Kidney (tissue), 14 donors: ENCODE measurements around the gene NDST1. TPM values are rescaled to one million over a fixed set of nuclear protein-coding genes. Genes with fewer than 3 reads are reported as not detected.

Source experiments
- DNase-seq, 5 donors: peaks; one replicate each; pipeline ENCODE4 v3.0.0-alpha.2; 2013 to 2020
- FAIRE-seq: peaks from 2 replicates; lab custom pipeline; 2012; peaks lifted over from hg19 to GRCh38; lab: Jason Lieb, UNC
- H3K27ac ChIP-seq, 2 donors: one replicate each; pipeline ENCODE4 v1.7.0; 2013; ENCODE audit warnings: low read depth in 2 of 2, low read length in 2 of 2, inconsistent platforms in 1 of 2
- H3K27me3 ChIP-seq: one replicate; pipeline ENCODE4 v1.7.1; 2013; ENCODE audit warnings: low read length, inconsistent platforms; ENCODE audit not compliant: control insufficient read depth, insufficient read depth
- H3K36me3 ChIP-seq, 3 donors: one replicate each; pipeline versions ENCODE4 v1.7.0 to v1.7.1; 2013; ENCODE audit warnings: low read length in 3 of 3, control low read depth in 1 of 3, inconsistent platforms in 1 of 3; ENCODE audit not compliant: insufficient read depth in 3 of 3, control insufficient read depth in 2 of 3
- H3K4me1 ChIP-seq, 3 donors: one replicate each; pipeline versions ENCODE4 v1.7.0 to v1.7.1; 2013; ENCODE audit warnings: low read length in 3 of 3, inconsistent platforms in 1 of 3, low read depth in 1 of 3; ENCODE audit not compliant: control insufficient read depth in 2 of 3, insufficient read depth in 2 of 3
- H3K4me3 ChIP-seq, 3 donors: one replicate each; pipeline versions ENCODE4 v1.7.0 to v1.8.1; 2013; ENCODE audit warnings: low read length in 3 of 3, control low read depth in 1 of 3, inconsistent platforms in 1 of 3
- H3K9ac ChIP-seq, 3 donors: one replicate each; pipeline versions ENCODE4 v1.7.0 to v1.7.1; 2013; ENCODE audit warnings: low read length in 3 of 3, control low read depth in 1 of 3, inconsistent platforms in 1 of 3
- H3K9me3 ChIP-seq, 3 donors: one replicate each; pipeline versions ENCODE4 v1.7.0 to v1.7.1; 2013; ENCODE audit warnings: low read length in 3 of 3, control low read depth in 1 of 3, inconsistent platforms in 1 of 3; ENCODE audit not compliant: control insufficient read depth in 2 of 3, insufficient read depth in 1 of 3
- intact Hi-C: fragments of 100-400 bp; cut with DNase I; formaldehyde crosslinking; loops from one replicate; pipeline ENCODE4 v1.11.1; 2022
- polyA plus RNA-seq: library from polyadenylated mRNA; stranded (reverse); fragments of 350-450 nt; fragmentation: Illumina TruSeq; extraction: RNeasy Lipid Tissue Mini Kit (QIAGEN cat#74804); gene quantifications from one replicate; pipeline ENCODE4 v1.2.3, GENCODE V29; 2014; ENCODE audit warnings: low read depth, low replicate concordance; ENCODE audit not compliant: insufficient read depth
- total RNA-seq: library from RNA; stranded (reverse); fragmentation: NEBNext Ultra II Directional; extraction: Animal tissue kit (Norgen Biotek cat#: 25700); gene quantifications from one replicate; pipeline ENCODE4 v1.2.1, GENCODE V29; 2021
- TF ChIP-seq, protein P1 (sequence below): IDR thresholded peaks from 3 replicates; pipeline ENCODE4 v1.5.1; 2012; ENCODE audit warnings: mild to moderate bottlenecking, moderate library complexity, borderline replicate concordance; ENCODE audit not compliant: insufficient read depth; ENCODE audit errors: extremely low read depth
- donor health status: control.
- donor health status: control.
- donor health status: control.
- donor health status: control.
- donor health status: control.
- donor health status: DM: yes; HTN: yes; CAD: no.
- donor health status: Normal renal cell carcinoma (clear cell type).

Gene NDST1
- total and polyA plus RNA-seq, 2 donors from 2014 or later: 11.7 to 60.7 TPM

DNA sequence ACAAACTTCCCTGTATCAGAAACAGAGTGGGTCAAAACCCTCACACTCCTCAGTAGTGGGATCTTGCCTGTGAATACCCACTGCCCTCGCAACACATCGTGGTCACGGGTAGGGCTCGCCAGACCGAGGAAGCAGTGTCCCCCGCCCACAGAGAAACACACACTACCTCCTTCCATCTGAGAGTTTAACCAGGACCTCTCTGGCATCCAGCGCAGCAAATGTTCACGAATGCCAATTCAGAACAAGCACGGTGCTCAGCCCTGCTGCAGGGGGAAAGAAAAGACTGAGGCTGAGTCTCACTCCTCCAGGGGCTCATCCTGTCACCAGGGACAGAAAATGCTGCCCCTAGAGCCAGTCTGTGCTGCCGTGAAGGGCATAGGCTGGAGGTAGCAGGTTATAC is 90.1 kb downstream of the NDST1 start:
- Histone ChIP-seq H3K9me3 (no peaks in the 10 kb centered on the region), H3K4me3 (no peak overlapping the region), H3K9ac (no peak overlapping the region), H3K36me3 (no peaks in the 10 kb centered on the region), H3K27me3 (no peaks in the 10 kb centered on the region), H3K4me1 (peaks cover 0 to 24% (median 3%) of the 10 kb centered on the region in 3 donors), H3K27ac (peak overlapping the region in 1 of 2 donors; percentile 8)
- intact Hi-C loops: no loop called here
- TF ChIP-seq, protein P1, sequence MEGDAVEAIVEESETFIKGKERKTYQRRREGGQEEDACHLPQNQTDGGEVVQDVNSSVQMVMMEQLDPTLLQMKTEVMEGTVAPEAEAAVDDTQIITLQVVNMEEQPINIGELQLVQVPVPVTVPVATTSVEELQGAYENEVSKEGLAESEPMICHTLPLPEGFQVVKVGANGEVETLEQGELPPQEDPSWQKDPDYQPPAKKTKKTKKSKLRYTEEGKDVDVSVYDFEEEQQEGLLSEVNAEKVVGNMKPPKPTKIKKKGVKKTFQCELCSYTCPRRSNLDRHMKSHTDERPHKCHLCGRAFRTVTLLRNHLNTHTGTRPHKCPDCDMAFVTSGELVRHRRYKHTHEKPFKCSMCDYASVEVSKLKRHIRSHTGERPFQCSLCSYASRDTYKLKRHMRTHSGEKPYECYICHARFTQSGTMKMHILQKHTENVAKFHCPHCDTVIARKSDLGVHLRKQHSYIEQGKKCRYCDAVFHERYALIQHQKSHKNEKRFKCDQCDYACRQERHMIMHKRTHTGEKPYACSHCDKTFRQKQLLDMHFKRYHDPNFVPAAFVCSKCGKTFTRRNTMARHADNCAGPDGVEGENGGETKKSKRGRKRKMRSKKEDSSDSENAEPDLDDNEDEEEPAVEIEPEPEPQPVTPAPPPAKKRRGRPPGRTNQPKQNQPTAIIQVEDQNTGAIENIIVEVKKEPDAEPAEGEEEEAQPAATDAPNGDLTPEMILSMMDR: no peak
- FAIRE-seq (no peak), DNase-seq (peak in 1 of 5 donors; percentile 26)

DNA sequence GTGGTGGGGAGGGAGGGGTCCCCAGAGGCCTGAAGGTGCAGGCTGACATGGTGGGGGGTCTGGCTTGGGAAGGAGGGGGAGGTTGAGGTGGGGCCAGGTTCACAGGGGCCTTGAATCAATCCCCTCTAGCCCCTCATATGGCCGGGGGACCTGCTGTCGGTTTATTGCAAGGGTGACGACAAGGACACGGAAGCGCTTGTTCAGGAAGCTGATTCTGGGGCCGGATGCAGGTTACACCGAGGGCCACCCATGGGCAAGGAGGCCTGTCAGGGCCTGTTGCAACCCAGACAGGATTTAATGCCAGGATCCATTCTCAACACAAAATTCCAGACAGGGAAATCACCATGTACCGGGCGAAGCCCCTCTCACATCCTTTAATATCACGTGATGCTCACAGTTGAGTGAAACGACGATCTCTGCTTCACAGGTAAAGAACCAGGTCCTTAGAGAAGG is 90.9 kb downstream of the NDST1 start:
- no peaks in the 10 kb centered on the region for H3K9me3 ChIP-seq
- H3K27me3 ChIP-seq: no peaks in the 10 kb centered on the region
- no peak overlapping the region for H3K4me3 ChIP-seq
- H3K9ac ChIP-seq: no peak overlapping the region
- no peaks in the 10 kb centered on the region for H3K36me3 ChIP-seq
- DNase-seq (peak in 1 of 5 donors; percentile 64), FAIRE-seq (no peak)
- H3K4me1 ChIP-seq: peaks cover 0 to 23% (median 3%) of the 10 kb centered on the region in 3 donors
- TF ChIP-seq, protein P1: no peak
- peak overlapping the region in 1 of 2 donors; percentile 57 for H3K27ac ChIP-seq
- intact Hi-C loops: no loop called here

DNA sequence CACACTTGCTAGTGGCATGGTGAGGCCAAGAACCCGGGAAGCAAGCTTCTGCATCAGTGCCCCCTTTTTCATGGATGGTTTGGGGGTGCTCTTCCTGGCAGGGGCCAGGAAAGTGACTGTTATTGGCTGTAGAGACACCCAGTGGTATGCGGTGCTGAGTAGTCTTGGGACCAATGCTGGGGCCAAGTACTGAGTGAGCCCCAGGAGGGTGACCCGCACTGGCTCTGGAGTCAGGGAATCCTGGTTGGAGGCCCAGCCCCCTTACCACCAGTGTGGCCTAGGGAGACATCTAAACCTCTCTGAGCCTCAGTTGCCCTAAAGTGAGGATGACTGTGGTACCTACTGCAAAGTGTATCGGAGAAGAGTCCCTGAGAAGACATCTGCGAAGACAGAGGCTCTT is 91.3 kb downstream of the NDST1 start:
- Histone ChIP-seq H3K9ac (peak overlapping the region in 1 of 3 donors; percentile 55), H3K4me3 (no peak overlapping the region), H3K27ac (peak overlapping the region; percentile 29 to 57), H3K36me3 (no peaks in the 10 kb centered on the region), H3K4me1 (peaks cover 0 to 20% (median 3%) of the 10 kb centered on the region in 3 donors), H3K27me3 (no peaks in the 10 kb centered on the region), H3K9me3 (no peaks in the 10 kb centered on the region)
- no peak for FAIRE-seq
- DNase-seq: peak in 1 of 5 donors; percentile 49
- intact Hi-C loops: no loop called here
- TF ChIP-seq, protein P1: no peak
